ENCODE data around the gene INTS6L. TPM values are rescaled to one million over a fixed set of nuclear protein-coding genes. Genes with fewer than 3 reads are reported as not detected.

The INTS6L gene
- total and polyA plus RNA-seq, 7 donors: 0.38 to 1.2 (median 0.81) TPM

DNA sequence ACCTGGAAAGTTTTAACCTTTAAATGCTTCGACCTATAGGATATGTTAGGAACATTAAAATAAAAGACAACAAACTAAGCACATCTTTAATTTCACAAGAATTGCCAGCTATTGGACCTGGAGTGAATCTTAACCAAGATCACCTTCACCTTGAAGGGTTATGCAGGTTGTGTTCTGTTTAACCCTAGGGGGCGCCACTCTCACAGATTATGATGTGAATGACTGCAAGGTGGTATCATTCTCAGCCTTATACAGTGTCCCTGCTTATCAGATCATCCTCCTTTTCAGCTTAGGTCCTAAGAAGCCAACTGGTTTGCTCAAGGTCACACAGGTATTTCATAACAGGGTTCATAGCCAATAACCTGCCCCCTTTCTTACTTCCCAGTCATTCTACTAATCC is 23.5 kb downstream of the INTS6L start:
- 29 to 48% (median 42%) methylated on average over 2 of the region's 2 CpGs for WGBS, 3 donors
- TF ChIP-seq, protein P1, sequence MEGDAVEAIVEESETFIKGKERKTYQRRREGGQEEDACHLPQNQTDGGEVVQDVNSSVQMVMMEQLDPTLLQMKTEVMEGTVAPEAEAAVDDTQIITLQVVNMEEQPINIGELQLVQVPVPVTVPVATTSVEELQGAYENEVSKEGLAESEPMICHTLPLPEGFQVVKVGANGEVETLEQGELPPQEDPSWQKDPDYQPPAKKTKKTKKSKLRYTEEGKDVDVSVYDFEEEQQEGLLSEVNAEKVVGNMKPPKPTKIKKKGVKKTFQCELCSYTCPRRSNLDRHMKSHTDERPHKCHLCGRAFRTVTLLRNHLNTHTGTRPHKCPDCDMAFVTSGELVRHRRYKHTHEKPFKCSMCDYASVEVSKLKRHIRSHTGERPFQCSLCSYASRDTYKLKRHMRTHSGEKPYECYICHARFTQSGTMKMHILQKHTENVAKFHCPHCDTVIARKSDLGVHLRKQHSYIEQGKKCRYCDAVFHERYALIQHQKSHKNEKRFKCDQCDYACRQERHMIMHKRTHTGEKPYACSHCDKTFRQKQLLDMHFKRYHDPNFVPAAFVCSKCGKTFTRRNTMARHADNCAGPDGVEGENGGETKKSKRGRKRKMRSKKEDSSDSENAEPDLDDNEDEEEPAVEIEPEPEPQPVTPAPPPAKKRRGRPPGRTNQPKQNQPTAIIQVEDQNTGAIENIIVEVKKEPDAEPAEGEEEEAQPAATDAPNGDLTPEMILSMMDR (IDR thresholded peaks at IDR 0.05): peak; percentile 8
- intact Hi-C loops (cut with DNase I): no loop called here
- Histone ChIP-seq H3K27me3 (ENCODE audit: insufficient read depth in 3 of 3, low read length in 2 of 3) (peaks cover 0 to 3% (median 0%) of the 10 kb centered on the region in 3 donors), H3K4me3 (no peak overlapping the region), H3K27ac (no peak overlapping the region), H3K9me3 (no peaks in the 10 kb centered on the region), H3K4me1 (no peaks in the 10 kb centered on the region), H3K36me3 (ENCODE audit: insufficient read depth in 1 of 2, low read depth in 1 of 2) (no peaks in the 10 kb centered on the region)
- ATAC-seq (no peak), DNase-seq (no peak)

DNA sequence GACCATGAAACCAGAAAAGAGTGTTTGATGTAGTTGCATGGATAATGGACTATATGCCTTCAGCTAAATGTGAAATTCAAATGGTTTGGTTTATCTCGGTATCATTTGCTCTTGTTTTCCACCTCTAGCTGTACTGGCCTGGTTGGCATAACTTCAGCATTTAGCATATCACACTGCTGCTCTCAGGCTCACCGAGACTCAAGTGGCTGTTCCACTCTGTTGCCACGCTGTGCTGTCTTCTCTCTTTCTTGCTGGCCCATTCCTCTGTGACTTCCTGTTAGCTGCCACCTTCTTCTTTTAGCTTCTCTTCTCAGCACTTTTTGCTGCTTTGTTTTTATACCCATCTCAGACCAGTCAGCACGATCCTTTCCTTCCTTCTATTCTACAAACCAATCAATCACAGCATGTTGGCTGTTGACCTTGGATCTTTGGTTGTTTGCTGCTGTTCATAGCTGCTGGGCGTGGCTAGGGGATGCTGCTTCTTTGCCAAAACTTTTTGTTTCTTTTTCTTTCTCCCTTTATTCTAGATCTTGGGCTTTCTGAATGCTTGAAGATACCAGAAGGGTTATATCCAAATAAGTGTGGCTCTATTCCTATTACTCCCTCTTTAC is 24.0 kb downstream of the INTS6L start:
- TF ChIP-seq, protein P1 (IDR thresholded peaks at IDR 0.05): no peak
- 50 to 77% (median 67%) methylated on average over 5 of the region's 5 CpGs for WGBS, 3 donors
- H3K27ac ChIP-seq: no peak overlapping the region
- ATAC-seq: no peak
- peaks cover 0 to 3% (median 0%) of the 10 kb centered on the region in 3 donors for H3K27me3 ChIP-seq (ENCODE audit: insufficient read depth in 3 of 3, low read length in 2 of 3)
- intact Hi-C loops (cut with DNase I): no loop called here
- no peaks in the 10 kb centered on the region for H3K4me1 ChIP-seq
- H3K9me3 ChIP-seq: no peaks in the 10 kb centered on the region
- no peak for DNase-seq
- no peak overlapping the region for H3K4me3 ChIP-seq
- no peaks in the 10 kb centered on the region for H3K36me3 ChIP-seq (ENCODE audit: insufficient read depth in 1 of 2, low read depth in 1 of 2)

DNA sequence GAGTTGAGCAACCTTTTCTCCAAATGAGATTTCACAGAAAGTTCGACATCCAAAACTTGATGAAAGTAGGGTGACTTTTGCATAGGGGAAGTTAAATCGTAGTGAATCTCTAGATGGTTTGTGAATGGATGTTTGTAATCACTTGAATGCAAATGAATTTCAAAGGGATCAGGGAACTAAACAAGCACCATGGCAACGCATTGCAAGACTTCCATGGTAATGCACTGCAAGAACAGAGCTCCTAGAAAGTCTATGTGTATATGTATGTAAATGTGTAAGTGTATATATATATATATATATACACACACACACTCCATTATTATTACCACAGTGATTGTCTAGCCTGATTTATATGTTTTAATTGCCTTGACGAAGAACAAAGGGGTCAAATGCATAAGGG is 27.3 kb downstream of the INTS6L start:
- intact Hi-C loops (cut with DNase I): no loop called here
- ATAC-seq: no peak

DNA sequence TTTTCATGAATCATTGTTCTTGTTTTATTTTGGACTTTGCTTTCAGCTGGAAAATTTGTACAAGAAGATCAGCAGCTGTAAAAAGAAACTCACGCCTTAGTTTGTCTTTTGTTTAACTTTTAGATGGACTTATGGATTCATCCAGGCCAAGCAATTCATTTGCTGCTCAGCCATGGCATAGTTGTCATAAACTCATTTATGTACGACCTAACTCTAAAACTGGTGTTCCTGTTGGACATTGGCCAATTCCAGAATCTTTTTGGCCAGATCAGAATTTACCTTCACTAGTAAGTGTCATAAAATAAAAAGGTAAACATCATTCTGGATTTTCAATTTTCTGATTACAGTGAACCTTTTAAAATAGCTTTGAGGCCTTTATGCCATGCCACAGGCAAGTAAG is 29.1 kb downstream of the INTS6L start:
- Histone ChIP-seq H3K4me1 (no peaks in the 10 kb centered on the region), H3K27ac (no peak overlapping the region), H3K4me3 (no peak overlapping the region), H3K36me3 (ENCODE audit: insufficient read depth in 1 of 2, low read depth in 1 of 2) (no peaks in the 10 kb centered on the region), H3K9me3 (no peaks in the 10 kb centered on the region), H3K27me3 (ENCODE audit: insufficient read depth in 3 of 3, low read length in 2 of 3) (no peaks in the 10 kb centered on the region)
- intact Hi-C loops (cut with DNase I): no loop called here
- ATAC-seq (no peak), DNase-seq (no peak)
- WGBS, 3 donors: 46 to 86% (median 80%) methylated on average over 2 of the region's 2 CpGs
- TF ChIP-seq, protein P1 (IDR thresholded peaks at IDR 0.05): no peak

More for the DNA sequence above, 27.3 kb downstream of the INTS6L start:
- Histone ChIP-seq H3K4me3 (no peak overlapping the region), H3K36me3 (ENCODE audit: insufficient read depth in 1 of 2, low read depth in 1 of 2) (no peaks in the 10 kb centered on the region), H3K27me3 (ENCODE audit: insufficient read depth in 3 of 3, low read length in 2 of 3) (peaks cover 0 to 3% (median 0%) of the 10 kb centered on the region in 3 donors), H3K4me1 (no peaks in the 10 kb centered on the region), H3K27ac (no peak overlapping the region), H3K9me3 (no peaks in the 10 kb centered on the region)
- DNase-seq: no peak
- WGBS, 3 donors: 63 to 92% (median 86%) methylated on average over 4 of the region's 4 CpGs
- TF ChIP-seq, protein P1 (IDR thresholded peaks at IDR 0.05): no peak

DNA sequence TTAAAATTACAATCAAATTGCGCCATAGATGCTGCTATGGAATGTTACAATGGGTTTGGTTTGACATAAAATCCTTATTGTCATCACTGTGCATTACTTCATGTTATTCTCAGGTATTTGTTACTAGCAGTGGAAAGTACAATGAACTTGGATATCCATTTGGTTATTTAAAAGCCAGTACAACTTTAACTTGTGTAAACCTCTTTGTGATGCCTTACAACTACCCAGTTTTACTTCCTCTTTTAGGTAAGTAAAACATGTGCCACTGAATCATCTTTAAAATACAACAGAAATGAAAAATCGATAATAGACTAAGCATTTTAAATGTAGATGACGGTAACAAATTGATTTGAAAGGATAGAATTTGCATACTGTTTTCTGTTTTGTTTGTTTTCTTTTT is 35.6 kb downstream of the INTS6L start:
- no peaks in the 10 kb centered on the region for H3K4me1 ChIP-seq
- TF ChIP-seq, protein P1 (IDR thresholded peaks at IDR 0.05): no peak
- intact Hi-C loops (cut with DNase I): no loop called here
- no peak overlapping the region for H3K4me3 ChIP-seq
- DNase-seq (no peak), ATAC-seq (no peak)
- H3K27ac ChIP-seq: no peak overlapping the region
- no peaks in the 10 kb centered on the region for H3K36me3 ChIP-seq (ENCODE audit: insufficient read depth in 1 of 2, low read depth in 1 of 2)
- H3K9me3 ChIP-seq: no peaks in the 10 kb centered on the region
- WGBS, 3 donors: 67 to 94% (median 87%) methylated on average over 3 of the region's 3 CpGs
- no peaks in the 10 kb centered on the region for H3K27me3 ChIP-seq (ENCODE audit: insufficient read depth in 3 of 3, low read length in 2 of 3)
